CD4-positive, alpha-beta memory T cell (primary cell): ENCODE data around the gene SARM1. TPM values are rescaled to one million over a fixed set of nuclear protein-coding genes. Genes with fewer than 3 reads are reported as not detected.

Experiments
- CTCF ChIA-PET: fragments of 350-600 bp; sonication (Branson Sonifier 250); formaldehyde crosslinking; loops from one replicate; lab custom pipeline; 2021; ENCODE audit warnings: inconsistent platforms; ENCODE audit not compliant: partially characterized antibody; lab: Charles Lee
- POLR2A ChIA-PET: fragments of 350-600 bp; sonication (Branson Sonifier 250); formaldehyde crosslinking; loops from one replicate; lab custom pipeline; 2021; ENCODE audit not compliant: partially characterized antibody; lab: Charles Lee
- DNase-seq, 5 donors: peaks; one replicate each; pipeline versions ENCODE4 v3.0.0 to v3.0.0-alpha.2; 2020 to 2022; ENCODE audit warnings: mixed read lengths in 1 of 5
- H3K27ac ChIP-seq: one replicate; pipeline ENCODE4 v1.7.0; 2013; ENCODE audit warnings: low read depth, low read length
- H3K27me3 ChIP-seq: 2 replicates; pipeline ENCODE4 v1.7.0; 2013; ENCODE audit warnings: mild to moderate bottlenecking, low read length, moderate library complexity; ENCODE audit not compliant: insufficient read depth
- H3K36me3 ChIP-seq: 2 replicates; pipeline ENCODE4 v1.7.0; 2013; ENCODE audit warnings: mild to moderate bottlenecking, low read length, moderate library complexity; ENCODE audit not compliant: insufficient read depth
- H3K4me1 ChIP-seq: 2 replicates; pipeline ENCODE4 v1.7.0; 2013; ENCODE audit warnings: mild to moderate bottlenecking, low read length, moderate library complexity; ENCODE audit not compliant: insufficient read depth
- H3K4me3 ChIP-seq, 2 donors: one replicate each; pipeline ENCODE4 v1.7.0; 2013; ENCODE audit warnings: low read length in 2 of 2, mild to moderate bottlenecking in 1 of 2
- H3K9me3 ChIP-seq, 2 donors: one replicate each; pipeline ENCODE4 v1.7.0; 2013; ENCODE audit warnings: low read length in 2 of 2, control low read depth in 1 of 2; ENCODE audit not compliant: control insufficient read depth in 1 of 2
- H3K27ac Mint-ChIP-seq, 7 donors: one replicate each; pipeline ENCODE4 v1.8.0; 2020 to 2021; ENCODE audit warnings: mixed read lengths in 7 of 7, mild to moderate bottlenecking in 6 of 7, inconsistent platforms in 3 of 7, moderate library complexity in 3 of 7
- H3K27me3 Mint-ChIP-seq, 2 donors: one replicate each; pipeline ENCODE4 v1.8.0; 2020 to 2021; ENCODE audit warnings: mixed read lengths in 2 of 2
- H3K36me3 Mint-ChIP-seq, 2 donors: one replicate each; pipeline ENCODE4 v1.8.0; 2020 to 2021; ENCODE audit warnings: mixed read lengths in 2 of 2, inconsistent platforms in 1 of 2, mild to moderate bottlenecking in 1 of 2
- H3K4me1 Mint-ChIP-seq, 4 donors: one replicate each; pipeline ENCODE4 v1.8.0; 2020 to 2021; ENCODE audit warnings: mixed read lengths in 4 of 4, mild to moderate bottlenecking in 1 of 4
- H3K4me3 Mint-ChIP-seq, 8 donors: one replicate each; pipeline ENCODE4 v1.8.0; 2020 to 2021; ENCODE audit warnings: mixed read lengths in 8 of 8, mild to moderate bottlenecking in 7 of 8, moderate library complexity in 6 of 8, inconsistent platforms in 3 of 8
- H3K9me3 Mint-ChIP-seq, 8 donors: one replicate each; pipeline ENCODE4 v1.8.0; 2020 to 2021; ENCODE audit warnings: mixed read lengths in 8 of 8, mild to moderate bottlenecking in 5 of 8, inconsistent platforms in 3 of 8, moderate library complexity in 1 of 8
- intact Hi-C: fragments of 100-400 bp; cut with micrococcal nuclease; formaldehyde crosslinking; loops from one replicate; pipeline ENCODE4 v1.15.1; 2023
- polyA plus RNA-seq, 2 donors: library from polyadenylated mRNA; unstranded; fragments of 300-500 nt; fragmentation: Illumina TruSeq; gene quantifications; one replicate each; pipeline ENCODE4 v1.2.3, GENCODE V29; 2021
- total RNA-seq, 2 experiments: library from RNA; stranded (reverse); gene quantifications; one replicate each; pipeline ENCODE4 v1.2.3, GENCODE V29; 2021

SARM1 gene
- total and polyA plus RNA-seq, 4 experiments from 2014 or later = 7.3 to 40.3 (median 23.6) TPM

DNA sequence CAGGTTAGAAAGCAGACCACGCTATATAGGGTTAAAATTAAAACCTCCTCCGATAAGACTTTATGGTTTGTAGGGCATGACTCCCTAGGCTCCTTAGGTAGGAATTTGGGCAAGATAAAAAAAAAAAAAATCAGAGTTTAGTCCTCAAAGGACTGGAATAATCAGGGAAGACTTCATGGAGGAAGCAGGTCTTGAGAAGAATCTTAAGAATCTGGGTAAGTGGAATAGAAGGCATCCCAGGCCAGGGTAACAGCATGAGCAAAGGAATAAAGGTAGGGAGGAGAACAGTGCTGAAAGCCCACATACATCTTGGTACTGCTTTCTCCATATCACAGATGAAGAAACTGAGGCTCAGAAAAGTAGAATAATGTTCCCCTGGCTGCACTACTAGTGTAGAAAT lies 19.1 kb downstream of the SARM1 start:
- ChIA-PET POLR2A (no interaction called here), CTCF (interaction anchor here (1.5 kb wide), 1 partner anchor 26 kb away, joined by 9 read pairs; no protein-coding TSS in a partner anchor)
- Histone ChIP-seq H3K36me3 (peaks cover 34% of the 10 kb centered on the region), H3K27me3 (no peaks in the 10 kb centered on the region), H3K4me1 (peaks cover 6% of the 10 kb centered on the region), H3K9me3 (no peaks in the 10 kb centered on the region), H3K27ac (no peak overlapping the region), H3K4me3 (no peak overlapping the region)
- Mint-ChIP-seq H3K9me3 (no peaks in the 10 kb centered on the region), H3K4me3 (no peak overlapping the region), H3K27ac (peak overlapping the region in 2 of 7 donors; percentile 5 to 68), H3K36me3 (peaks cover 37 to 51% of the 10 kb centered on the region in 2 donors), H3K27me3 (no peaks in the 10 kb centered on the region), H3K4me1 (peaks cover 0 to 16% (median 4%) of the 10 kb centered on the region in 4 donors)
- DNase-seq = no peak
- intact Hi-C loops = no loop called here

DNA sequence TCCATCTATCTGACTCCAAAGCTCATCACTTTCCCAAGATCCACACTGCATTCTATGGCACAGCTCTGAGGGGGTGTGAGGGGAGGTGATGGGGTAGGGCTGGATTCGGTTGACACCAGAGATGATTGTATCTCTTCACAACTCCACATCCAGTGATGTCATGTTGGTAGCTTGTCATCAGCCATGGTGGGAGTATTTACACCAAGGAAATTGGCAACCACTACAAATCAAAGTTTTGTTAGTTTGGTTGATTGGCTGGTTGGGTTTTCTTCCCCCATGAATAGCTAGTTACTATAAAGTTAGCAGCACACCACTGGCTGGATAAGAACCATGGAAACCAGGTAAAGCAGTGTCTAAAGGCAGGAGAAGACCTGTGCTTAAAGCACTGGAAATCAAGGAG lies 19.5 kb downstream of the SARM1 start:
- Mint-ChIP-seq H3K4me1 (peaks cover 0 to 11% (median 1%) of the 10 kb centered on the region in 4 donors), H3K27ac (peak overlapping the region in 2 of 7 donors; percentile 15 to 81), H3K27me3 (no peaks in the 10 kb centered on the region), H3K36me3 (peaks cover 37 to 54% of the 10 kb centered on the region in 2 donors), H3K4me3 (no peak overlapping the region), H3K9me3 (no peaks in the 10 kb centered on the region)
- no peaks in the 10 kb centered on the region for H3K9me3 ChIP-seq
- no peak overlapping the region for H3K4me3 ChIP-seq
- ChIA-PET POLR2A (interaction anchor here (0.7 kb wide), 1 partner anchor 56 kb away, joined by 4 read pairs; the partner anchor contains the start of genes IFT20 and TNFAIP1), CTCF (interaction anchor here (1.5 to 1.6 kb wide), 2 partner anchors 10 to 26 kb away, joined by 4 to 9 read pairs; no protein-coding TSS in a partner anchor)
- no peak overlapping the region for H3K27ac ChIP-seq
- H3K27me3 ChIP-seq = no peaks in the 10 kb centered on the region
- no peak for DNase-seq
- peaks cover 37% of the 10 kb centered on the region for H3K36me3 ChIP-seq
- intact Hi-C loops = no loop called here
- H3K4me1 ChIP-seq = peaks cover 2% of the 10 kb centered on the region

DNA sequence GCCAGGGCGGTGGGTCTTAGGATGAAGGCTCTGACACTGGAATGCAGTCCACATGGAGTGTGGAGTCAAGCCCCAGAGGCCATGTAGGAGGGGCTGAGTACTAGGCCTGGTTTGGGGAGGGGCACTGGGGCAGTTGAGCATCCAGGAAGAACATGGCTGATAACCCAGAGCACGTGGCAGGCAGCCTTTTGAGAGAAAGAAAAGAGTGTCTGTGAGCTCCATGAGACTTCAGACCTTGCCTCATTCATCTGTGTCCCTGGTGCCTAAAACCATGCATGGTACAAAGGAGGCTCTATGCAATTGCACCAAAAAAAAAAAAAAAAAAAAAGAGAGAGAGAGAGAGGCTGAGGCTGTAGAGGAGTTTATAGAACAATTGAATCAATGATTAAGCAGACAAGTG lies 19.9 kb downstream of the SARM1 start:
- Histone ChIP-seq H3K36me3 (peaks cover 41% of the 10 kb centered on the region), H3K9me3 (no peaks in the 10 kb centered on the region), H3K4me3 (no peak overlapping the region), H3K27ac (no peak overlapping the region), H3K4me1 (no peaks in the 10 kb centered on the region), H3K27me3 (no peaks in the 10 kb centered on the region)
- H3K27ac Mint-ChIP-seq = peak overlapping the region in 2 of 7 donors; percentile 15 to 81
- ChIA-PET POLR2A (interaction anchor here (0.7 kb wide), 1 partner anchor 56 kb away, joined by 4 read pairs; the partner anchor contains the start of genes IFT20 and TNFAIP1), CTCF (interaction anchor here (0.6 to 1.6 kb wide), 3 partner anchors 9 to 33 kb away, joined by 3 to 9 read pairs (median 4); no protein-coding TSS in a partner anchor)
- H3K4me3 Mint-ChIP-seq = no peak overlapping the region
- no peak for DNase-seq
- H3K27me3 Mint-ChIP-seq = no peaks in the 10 kb centered on the region
- H3K36me3 Mint-ChIP-seq = peaks cover 37 to 55% of the 10 kb centered on the region in 2 donors
- H3K4me1 Mint-ChIP-seq = peaks cover 0 to 10% (median 1%) of the 10 kb centered on the region in 4 donors
- intact Hi-C loops = no loop called here
- H3K9me3 Mint-ChIP-seq = no peaks in the 10 kb centered on the region

GRCh38 chr17:28392491-28392890 lies 21.0 kb downstream of the SARM1 start:
- H3K9me3 Mint-ChIP-seq = no peaks in the 10 kb centered on the region

GRCh38 chr17:28394337-28395116 lies 23.0 kb downstream of the SARM1 start:
- Histone ChIP-seq H3K9me3 (no peaks in the 10 kb centered on the region), H3K4me3 (no peak overlapping the region), H3K36me3 (peaks cover 31% of the 10 kb centered on the region), H3K27me3 (no peaks in the 10 kb centered on the region), H3K27ac (no peak overlapping the region), H3K4me1 (no peaks in the 10 kb centered on the region)
- ChIA-PET CTCF (interaction anchor here (0.7 to 0.8 kb wide), 2 partner anchors 34 to 125 kb away, joined by 3 read pairs; no protein-coding TSS in a partner anchor), POLR2A (no interaction called here)
- no peak for DNase-seq
- Mint-ChIP-seq H3K27me3 (no peaks in the 10 kb centered on the region), H3K36me3 (peaks cover 29 to 54% of the 10 kb centered on the region in 2 donors), H3K4me3 (no peak overlapping the region), H3K9me3 (no peaks in the 10 kb centered on the region), H3K27ac (peak overlapping the region in 1 of 7 donors; percentile 23), H3K4me1 (peaks cover 0 to 4% (median 0%) of the 10 kb centered on the region in 4 donors)
- intact Hi-C loops = no loop called here

More at GRCh38 chr17:28392491-28392890, 21.0 kb downstream of the SARM1 start:
- H3K36me3 ChIP-seq = peaks cover 41% of the 10 kb centered on the region
- H3K4me1 ChIP-seq = no peaks in the 10 kb centered on the region
- intact Hi-C loops = no loop called here
- no peak overlapping the region for H3K4me3 Mint-ChIP-seq
- CTCF ChIA-PET = interaction anchor here (1.6 kb wide), 1 partner anchor 8 kb away, joined by 4 read pairs; no protein-coding TSS in a partner anchor
- no peak overlapping the region for H3K4me3 ChIP-seq
- H3K27ac ChIP-seq = no peak overlapping the region
- no peaks in the 10 kb centered on the region for H3K9me3 ChIP-seq
- H3K27me3 Mint-ChIP-seq = no peaks in the 10 kb centered on the region
- no peak for DNase-seq
- H3K27ac Mint-ChIP-seq = no peak overlapping the region
- peaks cover 36 to 56% of the 10 kb centered on the region in 2 donors for H3K36me3 Mint-ChIP-seq
- POLR2A ChIA-PET = no interaction called here
- no peaks in the 10 kb centered on the region for H3K27me3 ChIP-seq
- H3K4me1 Mint-ChIP-seq = peaks cover 0 to 8% (median 1%) of the 10 kb centered on the region in 4 donors

- peaks cover 22% of the 10 kb centered on the region for H3K36me3 ChIP-seq
- POLR2A ChIA-PET = no interaction called here
- H3K9me3 ChIP-seq = no peaks in the 10 kb centered on the region
- no peak overlapping the region for H3K27ac ChIP-seq
- CTCF ChIA-PET = interaction anchor here (0.7 kb wide), 1 partner anchor 124 kb away, joined by 3 read pairs; no protein-coding TSS in a partner anchor
- Mint-ChIP-seq H3K9me3 (no peaks in the 10 kb centered on the region), H3K4me1 (no peaks in the 10 kb centered on the region), H3K4me3 (no peak overlapping the region), H3K27ac (peak overlapping the region in 2 of 7 donors; percentile 12 to 57), H3K36me3 (peaks cover 22 to 45% of the 10 kb centered on the region in 2 donors), H3K27me3 (no peaks in the 10 kb centered on the region)
- no peaks in the 10 kb centered on the region for H3K27me3 ChIP-seq
- no peaks in the 10 kb centered on the region for H3K4me1 ChIP-seq
- intact Hi-C loops = no loop called here
- DNase-seq = no peak
- no peak overlapping the region for H3K4me3 ChIP-seq
Observed at GRCh38 chr17:28395426-28395825, 23.9 kb downstream of the SARM1 start.

DNA sequence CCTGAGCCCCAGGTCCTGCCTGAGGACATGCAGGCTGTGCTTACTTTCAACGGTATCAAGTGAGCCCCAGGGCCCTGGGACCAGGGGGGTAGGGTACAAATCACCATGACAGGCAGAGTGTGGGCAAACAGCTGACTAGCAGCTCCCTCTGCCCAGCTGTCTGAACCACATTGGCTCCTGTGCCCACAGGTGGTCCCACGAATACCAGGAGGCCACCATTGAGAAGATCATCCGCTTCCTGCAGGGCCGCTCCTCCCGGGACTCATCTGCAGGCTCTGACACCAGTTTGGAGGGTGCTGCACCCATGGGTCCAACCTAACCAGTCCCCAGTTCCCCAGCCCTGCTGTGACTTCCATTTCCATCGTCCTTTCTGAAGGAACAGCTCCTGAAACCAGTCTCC lies 24.5 kb downstream of the SARM1 start:
- intact Hi-C loops = no loop called here
- POLR2A ChIA-PET = no interaction called here
- H3K4me3 ChIP-seq = no peak overlapping the region
- no peak overlapping the region for H3K27ac ChIP-seq
- no peaks in the 10 kb centered on the region for H3K27me3 ChIP-seq
- no peak overlapping the region for H3K4me3 Mint-ChIP-seq
- CTCF ChIA-PET = no interaction called here
- H3K27ac Mint-ChIP-seq = peak overlapping the region in 1 of 7 donors; percentile 57
- peaks cover 16 to 40% of the 10 kb centered on the region in 2 donors for H3K36me3 Mint-ChIP-seq
- H3K4me1 Mint-ChIP-seq = no peaks in the 10 kb centered on the region
- H3K36me3 ChIP-seq = peaks cover 17% of the 10 kb centered on the region
- no peaks in the 10 kb centered on the region for H3K4me1 ChIP-seq
- no peaks in the 10 kb centered on the region for H3K27me3 Mint-ChIP-seq
- H3K9me3 Mint-ChIP-seq = no peaks in the 10 kb centered on the region
- no peak for DNase-seq
- H3K9me3 ChIP-seq = no peaks in the 10 kb centered on the region
